GM18505 (cell line): Measurements from ENCODE around the gene OR2D3.
"Not testable (repeated sequence)": the region's sequence is repeated elsewhere in the genome, so short reads cannot be mapped to it uniquely, and the experiment has no call there.

Experiments
- ATAC-seq: cut with Tn5 transposase; IDR thresholded peaks from one replicate; pipeline ENCODE4 v1.9.1; 2021; ENCODE audit not compliant: unreplicated experiment
- POLR2A ChIP-seq: IDR thresholded peaks from 4 replicates; pipeline ENCODE4 v1.6.1; 2011; ENCODE audit warnings: borderline replicate concordance; ENCODE audit not compliant: insufficient read depth, insufficient read length; ENCODE audit errors: extremely low read depth

OR2D3 gene

GRCh38 chr11:6911378-6911777, 9.4 kb upstream of the OR2D3 start:
- ATAC-seq = no peak
- no peak for TF ChIP-seq POLR2A

DNA sequence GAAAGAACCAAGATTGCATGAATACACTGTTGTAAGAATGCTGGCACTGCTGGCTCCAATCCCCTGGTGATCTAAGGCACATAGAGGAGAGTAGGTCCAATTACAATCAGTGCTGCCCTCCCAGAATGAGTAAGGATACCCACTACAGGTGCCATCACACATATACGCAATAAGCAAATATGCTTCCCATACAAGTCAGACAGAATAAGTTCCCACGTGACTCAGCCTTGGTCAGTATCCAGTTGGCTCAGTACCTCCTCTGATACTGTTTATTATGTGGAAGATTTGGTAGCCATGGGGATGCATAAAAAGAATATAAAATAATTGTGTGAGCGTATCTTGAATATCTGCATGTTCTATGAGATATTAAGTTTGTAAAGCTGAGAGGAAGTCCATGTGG, 8.9 kb upstream of the OR2D3 start:
- ATAC-seq = no peak
- TF ChIP-seq POLR2A = no peak

DNA sequence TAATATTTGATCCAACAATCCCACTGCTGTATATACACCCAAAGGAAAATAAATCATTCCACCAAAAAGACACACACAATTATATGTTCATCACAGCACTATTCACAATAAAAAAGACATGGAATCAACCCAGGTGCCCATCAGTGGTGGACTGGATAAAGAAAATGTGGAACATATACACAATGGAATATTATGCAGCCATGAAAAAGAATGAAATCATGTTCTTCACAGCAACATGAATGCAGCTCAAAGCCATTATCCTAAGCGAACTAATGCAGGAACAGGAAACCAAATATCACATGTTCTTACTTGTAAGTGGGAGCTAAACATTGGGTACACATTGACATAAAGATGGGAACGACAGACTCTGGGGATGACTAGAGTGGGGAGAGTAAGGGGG, 1.1 kb upstream of the OR2D3 start:
- no peak for ATAC-seq

GRCh38 chr11:6925007-6925577, 4.3 kb downstream of the OR2D3 start:
- no peak for TF ChIP-seq POLR2A
- ATAC-seq = no peak

More for the DNA sequence above, 1.1 kb upstream of the OR2D3 start:
- no peak for TF ChIP-seq POLR2A

- ATAC-seq = no peak
- TF ChIP-seq POLR2A = no peak
Observed at GRCh38 chr11:6925636-6926207, 4.9 kb downstream of the OR2D3 start.

- peak; percentile 57 for TF ChIP-seq POLR2A
- ATAC-seq = peak; percentile 69
Observed at GRCh38 chr11:6926208-6927029, 5.6 kb downstream of the OR2D3 start, which contains the start of gene ZNF215. TSS of gene ZNF215 (plus strand) at chr11:6926426. CDS start at chr11:6932273, 5,847 bp downstream.

DNA sequence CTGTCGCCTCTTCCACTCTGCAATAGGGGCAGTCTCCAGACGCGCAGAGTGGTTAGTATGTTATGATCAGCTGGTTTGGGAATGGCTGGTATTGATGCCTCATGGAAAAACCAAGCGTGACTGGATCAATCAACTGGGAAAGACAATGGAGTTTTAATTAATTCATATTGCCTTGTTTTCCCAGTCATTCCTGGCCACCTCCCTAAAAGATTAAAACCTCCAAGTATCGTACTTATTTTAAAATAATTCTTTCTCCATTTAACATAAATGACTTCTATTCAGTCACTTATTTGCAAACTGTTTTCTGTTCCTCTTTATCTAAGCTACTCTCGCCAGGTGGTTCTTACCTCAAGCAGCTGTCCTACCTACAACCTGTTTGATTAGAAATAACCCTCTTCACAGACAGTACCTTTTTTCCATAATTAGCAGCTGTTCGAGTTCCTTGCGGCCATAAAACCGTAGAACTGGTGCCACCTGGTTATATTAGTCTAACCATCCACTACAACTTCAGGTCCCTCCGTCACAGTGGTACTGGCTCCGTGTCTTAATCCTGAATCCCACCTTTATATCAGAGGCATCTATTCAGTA, 6.3 kb downstream of the OR2D3 start:
- no peak for TF ChIP-seq POLR2A
- peak; percentile 56 for ATAC-seq

GRCh38 chr11:6928916-6929315, 8.1 kb downstream of the OR2D3 start:
- no peak for TF ChIP-seq POLR2A
- ATAC-seq = no peak

DNA sequence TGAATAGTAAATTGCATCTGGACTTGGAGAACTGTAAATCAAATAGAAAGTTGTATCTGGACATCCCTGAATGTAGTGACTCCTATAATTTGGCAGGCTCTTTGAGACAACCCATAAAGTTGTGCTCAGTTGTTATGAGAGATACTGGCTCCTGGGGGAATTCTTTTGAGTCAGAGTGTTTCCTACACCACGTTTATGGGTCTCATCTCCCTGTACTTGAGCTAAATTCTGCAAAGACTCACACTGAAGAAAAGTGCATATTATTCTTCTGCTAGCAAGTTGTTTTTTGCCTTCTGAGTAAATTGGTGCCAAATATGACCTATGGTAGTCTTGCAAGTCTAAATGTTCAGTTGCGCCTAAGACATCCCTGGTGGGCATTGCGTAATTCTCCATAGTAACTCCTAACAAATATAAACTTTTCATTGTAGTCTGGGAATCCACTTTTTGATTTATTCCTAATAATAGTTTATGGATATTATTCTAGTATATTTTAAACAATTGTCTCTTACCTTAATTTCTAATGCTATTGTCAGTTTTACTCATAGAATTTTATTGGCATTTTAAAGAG, 10.4 kb downstream of the OR2D3 start:
- TF ChIP-seq POLR2A = no peak
- no peak for ATAC-seq

DNA sequence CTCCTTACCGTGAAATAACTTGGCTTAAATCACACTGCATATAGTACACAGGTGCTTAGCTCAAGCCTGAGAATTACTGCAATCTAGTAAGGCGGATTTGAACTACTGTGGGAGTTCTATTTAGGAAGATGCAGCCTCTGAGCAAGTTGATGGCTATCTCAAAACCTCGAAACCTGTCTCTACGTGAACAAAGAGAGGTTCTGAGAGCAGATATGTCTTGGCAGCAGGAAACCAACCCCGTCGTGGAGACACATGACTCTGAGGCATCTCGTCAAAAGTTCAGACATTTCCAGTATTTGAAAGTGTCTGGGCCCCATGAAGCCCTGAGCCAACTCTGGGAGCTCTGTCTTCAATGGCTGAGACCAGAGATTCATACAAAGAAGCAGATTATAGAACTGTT, 11.3 kb downstream of the OR2D3 start:
- no peak for ATAC-seq
- TF ChIP-seq POLR2A = no peak

- ATAC-seq = no peak
- no peak for TF ChIP-seq POLR2A
Observed at GRCh38 chr11:6941970-6942369, 21.2 kb downstream of the OR2D3 start.

DNA sequence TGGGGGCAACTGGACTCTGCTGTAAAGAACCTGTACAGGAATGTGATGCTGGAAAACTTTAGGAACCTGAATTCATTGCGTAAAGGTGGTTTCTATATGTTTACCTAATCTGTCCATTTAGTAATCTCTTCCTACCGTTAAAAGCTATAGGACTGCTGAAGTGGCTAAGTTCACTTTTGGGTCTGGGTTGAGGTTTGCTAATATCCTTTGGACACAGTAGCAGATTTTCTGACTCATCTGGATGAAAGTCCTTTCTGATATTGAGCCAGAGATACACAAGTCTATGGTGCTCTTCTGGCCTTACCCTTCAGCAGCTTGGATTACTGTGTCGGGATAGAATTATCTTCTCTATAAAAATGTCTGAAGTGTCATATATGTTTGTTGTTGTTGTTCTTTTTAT, 22.3 kb downstream of the OR2D3 start:
- TF ChIP-seq POLR2A = no peak
- no peak for ATAC-seq

DNA sequence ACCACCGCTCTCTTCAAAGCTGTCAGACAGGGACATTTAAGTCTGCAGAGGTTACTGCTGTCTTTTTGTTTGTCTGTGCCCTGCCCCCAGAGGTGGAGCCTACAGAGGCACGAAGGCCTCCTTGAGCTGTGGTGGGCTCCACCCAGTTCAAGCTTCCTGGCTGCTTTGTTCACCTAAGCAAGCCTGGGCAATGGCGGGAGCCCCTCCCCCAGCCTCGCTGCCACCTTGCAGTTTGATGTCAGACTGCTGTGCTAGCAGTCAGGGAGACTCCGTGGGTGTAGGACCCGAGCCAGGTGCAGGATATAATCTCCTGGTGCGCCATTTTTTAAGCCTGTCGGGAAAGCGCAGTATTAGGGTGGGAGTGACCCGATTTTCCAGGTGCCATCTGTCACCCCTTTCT, 33.4 kb downstream of the OR2D3 start:
- not testable (repeated sequence) for ATAC-seq
